Mesothelial cell of epicardium (in vitro differentiated cells): ENCODE measurements around the gene SEC14L6. TPM values are rescaled to one million over a fixed set of nuclear protein-coding genes. Genes with fewer than 3 reads are reported as not detected.

Experiments
- DNase-seq, 2 experiments: peaks; one replicate each; pipeline ENCODE4 v3.0.0; 2021; ENCODE audit warnings: low spot score in 2 of 2; ENCODE audit not compliant: unreplicated experiment in 2 of 2
- H3K27ac Mint-ChIP-seq: 2 replicates; pipeline ENCODE4 v1.8.0; 2021; ENCODE audit warnings: mixed read lengths
- H3K27me3 Mint-ChIP-seq: 2 replicates; pipeline ENCODE4 v1.8.0; 2021; ENCODE audit warnings: low read depth, mixed read lengths
- H3K36me3 Mint-ChIP-seq: 2 replicates; pipeline ENCODE4 v1.8.0; 2021; ENCODE audit warnings: mixed read lengths
- H3K4me1 Mint-ChIP-seq: 2 replicates; pipeline ENCODE4 v1.8.0; 2021; ENCODE audit warnings: mixed read lengths
- H3K4me3 Mint-ChIP-seq: 2 replicates; pipeline ENCODE4 v1.8.0; 2021; ENCODE audit warnings: mild to moderate bottlenecking, moderate library complexity, mixed read lengths
- H3K9me3 Mint-ChIP-seq: 2 replicates; pipeline ENCODE4 v1.8.0; 2021; ENCODE audit warnings: mixed read lengths
- total RNA-seq: library from RNA; stranded (reverse); gene quantifications from 3 replicates; pipeline ENCODE4 v1.2.1, GENCODE V29; 2021
- TF ChIP-seq, protein P1 (sequence below): fragments of 200-600 bp; sonication (generic); IDR thresholded peaks from one replicate; pipeline ENCODE4 v1.5.0; 2021; ENCODE audit warnings: antibody characterized with exemption; ENCODE audit not compliant: unreplicated experiment

SEC14L6 gene
- total RNA-seq, 1 donor from 2014 or later = 2.1 TPM

DNA sequence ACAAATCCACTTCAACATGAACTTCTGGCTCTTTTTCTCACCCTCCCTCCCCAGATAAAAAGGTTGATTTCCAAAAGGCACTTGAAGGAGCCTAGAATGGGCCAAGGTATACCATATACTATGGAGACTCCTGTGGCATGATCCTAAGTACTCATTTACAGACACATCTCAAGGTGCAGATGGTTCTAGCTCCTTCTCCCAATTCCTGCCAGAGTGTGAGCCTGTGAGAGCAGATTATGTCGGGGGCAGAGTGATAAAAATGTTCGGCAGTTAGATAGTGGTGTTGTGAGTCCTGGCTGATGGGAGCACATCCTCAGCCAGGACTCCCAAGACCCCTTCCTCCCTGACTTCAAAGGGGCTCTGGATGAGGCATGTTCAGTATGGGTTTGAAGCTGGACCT is 66.6 kb downstream of the SEC14L6 start:
- no peak for DNase-seq
- H3K4me3 Mint-ChIP-seq = no peak overlapping the region
- no peaks in the 10 kb centered on the region for H3K36me3 Mint-ChIP-seq
- H3K27ac Mint-ChIP-seq = no peak overlapping the region
- peaks cover 4% of the 10 kb centered on the region for H3K4me1 Mint-ChIP-seq
- H3K9me3 Mint-ChIP-seq = peaks cover 7% of the 10 kb centered on the region
- TF ChIP-seq, protein P1, sequence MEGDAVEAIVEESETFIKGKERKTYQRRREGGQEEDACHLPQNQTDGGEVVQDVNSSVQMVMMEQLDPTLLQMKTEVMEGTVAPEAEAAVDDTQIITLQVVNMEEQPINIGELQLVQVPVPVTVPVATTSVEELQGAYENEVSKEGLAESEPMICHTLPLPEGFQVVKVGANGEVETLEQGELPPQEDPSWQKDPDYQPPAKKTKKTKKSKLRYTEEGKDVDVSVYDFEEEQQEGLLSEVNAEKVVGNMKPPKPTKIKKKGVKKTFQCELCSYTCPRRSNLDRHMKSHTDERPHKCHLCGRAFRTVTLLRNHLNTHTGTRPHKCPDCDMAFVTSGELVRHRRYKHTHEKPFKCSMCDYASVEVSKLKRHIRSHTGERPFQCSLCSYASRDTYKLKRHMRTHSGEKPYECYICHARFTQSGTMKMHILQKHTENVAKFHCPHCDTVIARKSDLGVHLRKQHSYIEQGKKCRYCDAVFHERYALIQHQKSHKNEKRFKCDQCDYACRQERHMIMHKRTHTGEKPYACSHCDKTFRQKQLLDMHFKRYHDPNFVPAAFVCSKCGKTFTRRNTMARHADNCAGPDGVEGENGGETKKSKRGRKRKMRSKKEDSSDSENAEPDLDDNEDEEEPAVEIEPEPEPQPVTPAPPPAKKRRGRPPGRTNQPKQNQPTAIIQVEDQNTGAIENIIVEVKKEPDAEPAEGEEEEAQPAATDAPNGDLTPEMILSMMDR = no peak
- peaks cover 19% of the 10 kb centered on the region for H3K27me3 Mint-ChIP-seq

DNA sequence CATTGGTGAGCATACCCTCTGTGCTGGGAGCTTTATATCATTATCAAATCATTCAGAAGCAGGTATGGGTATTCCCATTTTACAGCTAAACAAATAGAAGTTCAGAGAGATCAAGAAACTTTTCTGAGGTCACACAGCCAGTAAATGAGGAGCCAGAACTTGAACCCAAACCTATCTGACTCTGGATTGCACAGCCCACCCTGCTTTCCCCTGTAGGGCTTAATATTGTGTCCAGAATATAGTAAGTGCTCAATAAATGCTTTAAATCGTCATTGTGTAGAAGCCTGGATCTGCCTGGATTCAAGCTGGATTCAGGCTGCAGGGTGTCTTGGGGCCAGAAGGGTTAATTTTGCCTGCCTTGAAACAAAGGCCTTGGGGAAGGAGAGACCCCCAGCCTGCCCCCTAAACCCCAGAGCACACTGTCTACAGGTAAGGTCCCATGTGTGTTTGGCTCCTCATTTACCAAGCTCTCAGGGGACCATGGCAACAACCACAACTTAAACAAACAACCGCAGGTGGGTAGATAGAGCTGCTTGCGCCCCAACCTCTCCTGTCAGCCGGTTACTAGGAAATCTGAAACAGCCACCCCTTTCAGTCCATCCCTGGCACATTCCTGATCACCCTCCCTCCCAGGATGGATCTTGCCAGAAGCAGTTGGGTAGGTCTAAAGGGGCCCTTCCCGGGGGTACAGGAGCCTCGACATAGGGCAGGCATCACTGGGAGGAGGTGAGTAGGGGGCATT is 71.7 kb downstream of the SEC14L6 start:
- no peak for DNase-seq
- Mint-ChIP-seq H3K36me3 (no peaks in the 10 kb centered on the region), H3K4me1 (no peaks in the 10 kb centered on the region), H3K27me3 (peaks cover 43% of the 10 kb centered on the region), H3K9me3 (no peaks in the 10 kb centered on the region), H3K4me3 (no peak overlapping the region), H3K27ac (no peak overlapping the region)
- TF ChIP-seq, protein P1 = no peak

- no peak for DNase-seq
- no peak overlapping the region for H3K4me3 Mint-ChIP-seq
- no peaks in the 10 kb centered on the region for H3K36me3 Mint-ChIP-seq
- no peaks in the 10 kb centered on the region for H3K9me3 Mint-ChIP-seq
- H3K27ac Mint-ChIP-seq = no peak overlapping the region
- H3K4me1 Mint-ChIP-seq = no peaks in the 10 kb centered on the region
- TF ChIP-seq, protein P1 = no peak
- peaks cover 44% of the 10 kb centered on the region for H3K27me3 Mint-ChIP-seq
These were observed 72.4 kb downstream of the SEC14L6 start for GRCh38 chr22:30474121-30474520.

- Mint-ChIP-seq H3K4me3 (no peak overlapping the region), H3K36me3 (no peaks in the 10 kb centered on the region), H3K27me3 (peaks cover 43% of the 10 kb centered on the region), H3K4me1 (no peaks in the 10 kb centered on the region), H3K9me3 (no peaks in the 10 kb centered on the region), H3K27ac (no peak overlapping the region)
- no peak for DNase-seq
- TF ChIP-seq, protein P1 = no peak
These were observed 73.4 kb downstream of the SEC14L6 start for GRCh38 chr22:30472994-30473720.

Other genes with a start within 250 kb of the SEC14L6 start
- 12.8 to 15.1 TPM (median 13.7 TPM) in 3 replicates for gene TBC1D10A, start 219.8 kb downstream of the SEC14L6 start, total RNA-seq
- gene SF3A1, start 189.8 kb downstream of the SEC14L6 start, total RNA-seq = 142 to 154 TPM (median 151 TPM) in 3 replicates
- 4.7 to 5.8 TPM (median 4.7 TPM) in 3 replicates for gene CCDC157, start 189.7 kb downstream of the SEC14L6 start, total RNA-seq
- gene RNF215, start 159.3 kb downstream of the SEC14L6 start, total RNA-seq = 39.2 to 41.9 TPM (median 39.4 TPM) in 3 replicates
- 4.3 to 6.5 TPM (median 5.4 TPM) in 3 replicates for gene SEC14L2, start 149.7 kb downstream of the SEC14L6 start, total RNA-seq
- 5.9 to 8.2 TPM (median 7.3 TPM) in 3 replicates for gene MTFP1, start 121.0 kb downstream of the SEC14L6 start, total RNA-seq
- not detected in 3 replicates for gene SEC14L3, start 74.7 kb downstream of the SEC14L6 start, total RNA-seq
- gene SEC14L4, start 41.0 kb downstream of the SEC14L6 start, total RNA-seq = 0.11 to 0.36 TPM (median 0.20 TPM) in 3 replicates
- gene GAL3ST1, start 27.9 kb upstream of the SEC14L6 start, total RNA-seq = 0.36 to 0.81 TPM (median 0.40 TPM) in 3 replicates
- 66.5 to 68.2 TPM (median 68.1 TPM) in 3 replicates for gene PES1, start 45.2 kb upstream of the SEC14L6 start, total RNA-seq
- gene TCN2, start 60.4 kb upstream of the SEC14L6 start, total RNA-seq = 15.3 to 15.5 TPM (median 15.4 TPM) in 3 replicates
- 4.1 to 4.3 TPM (median 4.1 TPM) in 3 replicates for gene SLC35E4, start 89.0 kb upstream of the SEC14L6 start, total RNA-seq
- 5.8 to 6.7 TPM (median 6.2 TPM) in 3 replicates for gene DUSP18, start 121.1 kb upstream of the SEC14L6 start, total RNA-seq
- gene OSBP2, start 148.1 kb upstream of the SEC14L6 start, total RNA-seq = 13.0 to 15.8 TPM (median 15.8 TPM) in 3 replicates